Nephron progenitor cell (in vitro differentiated cells): ENCODE measurements around the gene CDH4.

Source experiments
- DNase-seq: peaks from one replicate; pipeline ENCODE4 v3.0.0; 2021
- H3K27ac Mint-ChIP-seq: 2 replicates; pipeline ENCODE4 v1.8.0; 2021; ENCODE audit warnings: mild to moderate bottlenecking, moderate library complexity, mixed read lengths
- H3K27me3 Mint-ChIP-seq: 2 replicates; pipeline ENCODE4 v1.8.0; 2021; ENCODE audit warnings: mild to moderate bottlenecking, low read depth, mixed read lengths; ENCODE audit not compliant: poor library complexity
- H3K36me3 Mint-ChIP-seq: 2 replicates; pipeline ENCODE4 v1.8.0; 2021; ENCODE audit warnings: low read depth, mixed read lengths
- H3K4me1 Mint-ChIP-seq: 2 replicates; pipeline ENCODE4 v1.8.0; 2021; ENCODE audit warnings: mixed read lengths
- H3K4me3 Mint-ChIP-seq: 2 replicates; pipeline ENCODE4 v1.8.0; 2021; ENCODE audit warnings: mild to moderate bottlenecking, moderate library complexity, mixed read lengths
- H3K9me3 Mint-ChIP-seq: 2 replicates; pipeline ENCODE4 v1.8.0; 2021; ENCODE audit warnings: mild to moderate bottlenecking, moderate library complexity, mixed read lengths
- TF ChIP-seq, protein P1 (sequence below): fragments of 200-600 bp; sonication (generic); IDR thresholded peaks from 2 replicates; pipeline ENCODE4 v1.5.0; 2021; ENCODE audit warnings: antibody characterized with exemption

The CDH4 gene

DNA sequence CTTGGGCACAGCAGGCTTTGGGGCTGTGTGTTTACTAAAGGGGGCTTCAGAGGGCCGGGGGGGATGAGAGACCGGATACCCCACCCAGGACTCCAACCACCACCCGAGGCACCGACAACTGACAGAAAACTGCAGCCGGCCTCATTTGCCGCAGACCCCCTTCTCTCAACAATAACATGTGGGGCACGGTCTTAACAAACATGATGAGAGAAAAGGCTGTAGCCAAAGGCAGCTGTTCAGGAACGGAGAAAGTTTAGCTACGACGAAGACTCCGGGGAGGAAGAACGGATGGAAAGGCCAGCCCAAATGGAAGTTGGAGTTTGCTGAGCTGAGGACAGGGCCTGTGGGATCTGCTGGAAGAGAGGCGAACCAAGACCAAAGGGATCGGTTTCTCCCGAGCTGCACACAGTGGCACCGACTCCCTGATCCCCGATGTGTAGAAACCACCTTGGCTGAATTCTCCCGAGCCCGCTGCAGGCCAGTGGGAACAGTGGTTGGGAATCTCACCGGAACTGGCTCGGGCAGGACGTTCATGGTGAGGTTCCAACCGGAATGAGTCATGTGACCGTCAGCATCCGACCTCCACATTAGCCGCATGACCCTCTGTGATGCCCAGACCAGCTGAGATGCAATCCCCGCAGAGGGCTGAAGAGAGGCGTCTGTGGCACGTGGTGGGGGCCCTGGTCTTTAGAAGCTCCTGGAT lies 454.3 kb downstream of the CDH4 start:
- H3K4me1 Mint-ChIP-seq: no peaks in the 10 kb centered on the region
- DNase-seq: no peak
- H3K4me3 Mint-ChIP-seq: no peak overlapping the region
- H3K27ac Mint-ChIP-seq: no peak overlapping the region
- no peaks in the 10 kb centered on the region for H3K27me3 Mint-ChIP-seq
- no peaks in the 10 kb centered on the region for H3K36me3 Mint-ChIP-seq
- TF ChIP-seq, protein P1, sequence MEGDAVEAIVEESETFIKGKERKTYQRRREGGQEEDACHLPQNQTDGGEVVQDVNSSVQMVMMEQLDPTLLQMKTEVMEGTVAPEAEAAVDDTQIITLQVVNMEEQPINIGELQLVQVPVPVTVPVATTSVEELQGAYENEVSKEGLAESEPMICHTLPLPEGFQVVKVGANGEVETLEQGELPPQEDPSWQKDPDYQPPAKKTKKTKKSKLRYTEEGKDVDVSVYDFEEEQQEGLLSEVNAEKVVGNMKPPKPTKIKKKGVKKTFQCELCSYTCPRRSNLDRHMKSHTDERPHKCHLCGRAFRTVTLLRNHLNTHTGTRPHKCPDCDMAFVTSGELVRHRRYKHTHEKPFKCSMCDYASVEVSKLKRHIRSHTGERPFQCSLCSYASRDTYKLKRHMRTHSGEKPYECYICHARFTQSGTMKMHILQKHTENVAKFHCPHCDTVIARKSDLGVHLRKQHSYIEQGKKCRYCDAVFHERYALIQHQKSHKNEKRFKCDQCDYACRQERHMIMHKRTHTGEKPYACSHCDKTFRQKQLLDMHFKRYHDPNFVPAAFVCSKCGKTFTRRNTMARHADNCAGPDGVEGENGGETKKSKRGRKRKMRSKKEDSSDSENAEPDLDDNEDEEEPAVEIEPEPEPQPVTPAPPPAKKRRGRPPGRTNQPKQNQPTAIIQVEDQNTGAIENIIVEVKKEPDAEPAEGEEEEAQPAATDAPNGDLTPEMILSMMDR: no peak
- H3K9me3 Mint-ChIP-seq: no peaks in the 10 kb centered on the region

GRCh38 chr20:61708891-61709290 lies 456.8 kb downstream of the CDH4 start:
- H3K27ac Mint-ChIP-seq: no peak overlapping the region

DNA sequence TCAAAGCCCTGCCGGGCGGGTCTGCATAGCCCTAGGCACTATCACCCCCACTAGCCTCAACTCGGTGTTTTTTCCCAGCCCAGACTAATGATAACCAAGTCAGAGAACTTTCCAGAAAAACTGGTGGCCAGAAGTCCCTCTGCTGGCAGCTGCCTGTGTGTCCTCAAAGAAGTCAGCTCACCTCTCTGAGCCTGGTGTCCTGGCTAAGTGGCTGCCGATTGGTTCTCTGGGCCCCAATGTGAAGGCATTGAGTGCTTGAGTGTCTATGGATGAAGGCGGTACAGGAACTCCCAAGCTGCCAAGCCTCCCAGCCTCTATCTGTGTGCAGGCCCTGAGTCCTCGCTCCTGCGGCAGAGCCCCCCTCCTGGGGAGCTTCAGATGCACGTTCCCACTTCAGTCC lies 458.0 kb downstream of the CDH4 start:
- H3K36me3 Mint-ChIP-seq: no peaks in the 10 kb centered on the region
- H3K9me3 Mint-ChIP-seq: peaks cover under 1% of the 10 kb centered on the region
- H3K27me3 Mint-ChIP-seq: peaks cover 12% of the 10 kb centered on the region
- no peak overlapping the region for H3K4me3 Mint-ChIP-seq
- no peak for DNase-seq
- H3K4me1 Mint-ChIP-seq: no peaks in the 10 kb centered on the region
- H3K27ac Mint-ChIP-seq: no peak overlapping the region
- TF ChIP-seq, protein P1: no peak

More at GRCh38 chr20:61708891-61709290, 456.8 kb downstream of the CDH4 start:
- no peak for DNase-seq
- Mint-ChIP-seq H3K36me3 (no peaks in the 10 kb centered on the region), H3K27me3 (peaks cover 12% of the 10 kb centered on the region), H3K9me3 (no peaks in the 10 kb centered on the region), H3K4me1 (no peaks in the 10 kb centered on the region), H3K4me3 (no peak overlapping the region)
- TF ChIP-seq, protein P1: no peak

DNA sequence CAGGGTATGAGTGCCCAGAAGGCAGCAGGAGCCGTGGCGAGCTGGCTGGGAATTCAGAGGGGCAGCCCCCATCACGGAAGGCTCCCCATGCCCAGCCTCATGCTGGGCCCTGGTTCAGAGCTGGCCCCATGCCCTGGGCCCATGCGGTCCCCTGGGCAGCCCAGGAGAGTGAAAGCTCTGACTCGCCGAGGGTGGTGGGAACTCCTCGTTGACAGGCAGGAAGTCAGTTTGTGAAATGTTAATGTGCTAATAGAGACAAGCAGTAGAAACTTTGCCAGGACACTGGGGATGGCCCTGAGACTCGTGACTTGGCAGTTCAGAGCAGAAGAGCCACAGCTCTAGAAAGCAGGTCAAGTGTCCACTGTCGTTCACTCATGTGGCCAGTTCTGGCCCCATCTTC lies 460.6 kb downstream of the CDH4 start:
- TF ChIP-seq, protein P1: no peak
- Mint-ChIP-seq H3K27ac (no peak overlapping the region), H3K4me1 (no peaks in the 10 kb centered on the region), H3K4me3 (no peak overlapping the region), H3K9me3 (peaks cover 4% of the 10 kb centered on the region), H3K27me3 (peaks cover 12% of the 10 kb centered on the region), H3K36me3 (no peaks in the 10 kb centered on the region)
- no peak for DNase-seq

- no peaks in the 10 kb centered on the region for H3K36me3 Mint-ChIP-seq
- peaks cover 13% of the 10 kb centered on the region for H3K4me1 Mint-ChIP-seq
- H3K27ac Mint-ChIP-seq: no peak overlapping the region
- H3K4me3 Mint-ChIP-seq: no peak overlapping the region
- H3K27me3 Mint-ChIP-seq: peaks cover 25% of the 10 kb centered on the region
- H3K9me3 Mint-ChIP-seq: peaks cover 4% of the 10 kb centered on the region
- TF ChIP-seq, protein P1: no peak
- DNase-seq: no peak
Observed at GRCh38 chr20:61718361-61719005, 466.4 kb downstream of the CDH4 start.
